B cell (primary cell): ENCODE results near the gene PLA2G12B.

Source experiments
- CTCF ChIP-seq: fragments of 200-600 bp; IDR thresholded peaks from one replicate; pipeline ENCODE4 v1.8.0; 2022; ENCODE audit warnings: antibody characterized with exemption, mild to moderate bottlenecking
- EZH2 ChIP-seq: IDR thresholded peaks from 2 replicates; pipeline ENCODE4 v1.6.1; 2012; ENCODE audit warnings: borderline replicate concordance, low read depth, mild to moderate bottlenecking, moderate library complexity, low read length; ENCODE audit not compliant: insufficient read depth, poor library complexity, severe bottlenecking

- TF ChIP-seq CTCF = no peak
- TF ChIP-seq EZH2 = no peak
Measured at GRCh38 chr10:72887043-72887442, 67.6 kb downstream of the PLA2G12B start.
